GM10248 (cell line): ENCODE data around the gene CC2D1A.

Source experiments
- CTCF ChIA-PET: fragments of 300-600 bp; sonication (Branson Sonifier 250); formaldehyde crosslinking; extraction: SDS; loops from one replicate; lab custom pipeline; 2021; ENCODE audit warnings: antibody characterized with exemption; lab: Yijun Ruan, JAX
- POLR2A ChIA-PET: fragments of 350-650 bp; sonication (Branson Sonifier 250); formaldehyde crosslinking; extraction: SDS; loops from one replicate; lab custom pipeline; 2020; ENCODE audit warnings: antibody characterized with exemption; lab: Yijun Ruan, JAX
- DNase-seq: peaks from one replicate; pipeline ENCODE4 v3.0.0; 2012; ENCODE audit errors: extremely low spot score
- TF ChIP-seq, protein P1 (sequence below): IDR thresholded peaks from 2 replicates; pipeline ENCODE4 v1.5.1; 2012; ENCODE audit warnings: mild to moderate bottlenecking, low read depth; ENCODE audit errors: extremely low read depth, missing control alignments, control extremely low read depth

Gene CC2D1A

DNA sequence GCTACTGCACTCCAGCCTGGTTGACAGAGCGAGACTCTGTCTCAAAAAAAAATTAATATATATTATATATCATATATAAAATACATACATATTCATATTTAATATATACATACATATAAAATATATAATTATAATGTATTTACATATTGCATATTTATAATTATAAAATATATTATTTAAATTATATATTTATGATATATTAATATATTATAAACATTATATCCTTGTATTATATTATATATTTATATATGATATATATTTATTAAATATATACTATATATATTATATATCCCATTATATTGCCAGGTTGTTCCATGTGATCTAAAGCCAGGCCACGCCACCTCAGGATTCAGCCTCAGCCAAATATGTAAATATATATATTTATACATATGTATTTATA is 9.8 kb upstream of the CC2D1A start:
- no peak for DNase-seq
- CTCF ChIA-PET, result no interaction called here
- TF ChIP-seq, protein P1, sequence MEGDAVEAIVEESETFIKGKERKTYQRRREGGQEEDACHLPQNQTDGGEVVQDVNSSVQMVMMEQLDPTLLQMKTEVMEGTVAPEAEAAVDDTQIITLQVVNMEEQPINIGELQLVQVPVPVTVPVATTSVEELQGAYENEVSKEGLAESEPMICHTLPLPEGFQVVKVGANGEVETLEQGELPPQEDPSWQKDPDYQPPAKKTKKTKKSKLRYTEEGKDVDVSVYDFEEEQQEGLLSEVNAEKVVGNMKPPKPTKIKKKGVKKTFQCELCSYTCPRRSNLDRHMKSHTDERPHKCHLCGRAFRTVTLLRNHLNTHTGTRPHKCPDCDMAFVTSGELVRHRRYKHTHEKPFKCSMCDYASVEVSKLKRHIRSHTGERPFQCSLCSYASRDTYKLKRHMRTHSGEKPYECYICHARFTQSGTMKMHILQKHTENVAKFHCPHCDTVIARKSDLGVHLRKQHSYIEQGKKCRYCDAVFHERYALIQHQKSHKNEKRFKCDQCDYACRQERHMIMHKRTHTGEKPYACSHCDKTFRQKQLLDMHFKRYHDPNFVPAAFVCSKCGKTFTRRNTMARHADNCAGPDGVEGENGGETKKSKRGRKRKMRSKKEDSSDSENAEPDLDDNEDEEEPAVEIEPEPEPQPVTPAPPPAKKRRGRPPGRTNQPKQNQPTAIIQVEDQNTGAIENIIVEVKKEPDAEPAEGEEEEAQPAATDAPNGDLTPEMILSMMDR, result no peak
- POLR2A ChIA-PET, result no interaction called here

GRCh38 chr19:13899393-13899792 is 6.6 kb upstream of the CC2D1A start:
- no peak for DNase-seq
- TF ChIP-seq, protein P1, result no peak
- ChIA-PET CTCF (interaction anchor here (1.0 to 2.4 kb wide), 5 partner anchors 18 to 238 kb away, joined by 3 to 8 read pairs (median 4); partner anchors contain the start of gene MISP3), POLR2A (no interaction called here)

- ChIA-PET POLR2A (no interaction called here), CTCF (interaction anchor here (1.0 to 2.4 kb wide), 4 partner anchors 21 to 237 kb away, joined by 3 to 7 read pairs (median 4); partner anchors contain the start of gene MISP3)
- TF ChIP-seq, protein P1, result no peak
- DNase-seq, result no peak
These were observed 6.0 kb upstream of the CC2D1A start for GRCh38 chr19:13899912-13900584.

GRCh38 chr19:13902993-13903555 is 2.9 kb upstream of the CC2D1A start:
- no peak for DNase-seq
- ChIA-PET CTCF (interaction anchor here (1.0 to 2.7 kb wide), 11 partner anchors 8 to 174 kb away, joined by 3 to 8 read pairs (median 4); no protein-coding TSS in a partner anchor), POLR2A (no interaction called here)
- TF ChIP-seq, protein P1, result peak; percentile 44

DNA sequence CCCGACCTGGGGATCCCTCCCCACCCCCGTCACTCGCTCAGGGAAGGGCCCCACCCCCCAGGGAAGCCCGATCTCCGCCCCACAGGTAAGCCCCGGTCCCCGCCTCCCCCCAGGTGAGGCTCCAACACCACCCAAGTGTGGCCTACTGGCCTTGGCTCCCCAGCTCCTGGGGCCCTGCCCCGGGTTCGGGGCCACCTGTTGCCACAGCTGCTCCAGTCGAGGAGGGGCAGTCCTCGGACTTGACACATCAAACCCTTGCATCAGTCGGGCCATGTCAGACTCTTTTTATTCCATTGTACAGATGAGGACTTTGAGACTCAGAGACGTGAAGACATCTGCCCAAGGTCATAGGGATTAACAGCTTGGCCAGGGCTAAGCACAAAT is 512 bp downstream of the CC2D1A start:
- ChIA-PET POLR2A (interaction anchor here (0.5 to 1.4 kb wide), 2 partner anchors 172 to 230 kb away, joined by 3 to 8 read pairs; no protein-coding TSS in a partner anchor), CTCF (interaction anchor here (0.9 to 2.2 kb wide), 5 partner anchors 10 to 230 kb away, joined by 4 to 7 read pairs (median 6); partner anchors contain the start of gene ASF1B)
- TF ChIP-seq, protein P1, result no peak
- DNase-seq, result no peak

DNA sequence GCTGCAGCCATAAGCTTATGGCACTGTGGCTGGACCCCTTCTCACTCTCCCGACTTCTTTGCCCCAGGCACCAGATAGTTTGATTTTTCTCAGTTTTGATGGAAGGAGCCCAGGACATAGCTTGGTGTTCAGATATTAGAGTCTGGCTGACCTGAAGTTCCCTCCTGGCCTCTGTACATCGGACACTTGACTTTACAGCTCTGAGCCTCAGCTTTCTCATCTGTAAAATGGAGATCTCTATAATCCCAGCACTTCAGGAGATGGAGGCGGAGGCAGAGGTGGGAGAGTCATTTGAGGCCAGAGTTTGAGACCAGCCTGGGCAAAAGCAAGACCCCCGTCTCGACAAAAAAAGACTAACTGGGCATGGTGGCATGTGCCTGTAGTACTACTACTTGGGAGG is 909 bp downstream of the CC2D1A start:
- ChIA-PET POLR2A (interaction anchor here (0.5 to 1.4 kb wide), 2 partner anchors 171 to 230 kb away, joined by 3 to 8 read pairs; no protein-coding TSS in a partner anchor), CTCF (interaction anchor here (0.9 to 2.2 kb wide), 5 partner anchors 9 to 230 kb away, joined by 4 to 7 read pairs (median 6); partner anchors contain the start of gene ASF1B)
- TF ChIP-seq, protein P1, result no peak
- DNase-seq, result no peak
